GM18519 (cell line): ENCODE measurements around the gene PMM1.

Source experiments
- ATAC-seq: cut with Tn5 transposase; IDR thresholded peaks from one replicate; pipeline ENCODE4 v1.9.1; 2021; ENCODE audit warnings: mild to moderate bottlenecking, moderate library complexity; ENCODE audit not compliant: unreplicated experiment, low FRiP score

Gene PMM1

DNA sequence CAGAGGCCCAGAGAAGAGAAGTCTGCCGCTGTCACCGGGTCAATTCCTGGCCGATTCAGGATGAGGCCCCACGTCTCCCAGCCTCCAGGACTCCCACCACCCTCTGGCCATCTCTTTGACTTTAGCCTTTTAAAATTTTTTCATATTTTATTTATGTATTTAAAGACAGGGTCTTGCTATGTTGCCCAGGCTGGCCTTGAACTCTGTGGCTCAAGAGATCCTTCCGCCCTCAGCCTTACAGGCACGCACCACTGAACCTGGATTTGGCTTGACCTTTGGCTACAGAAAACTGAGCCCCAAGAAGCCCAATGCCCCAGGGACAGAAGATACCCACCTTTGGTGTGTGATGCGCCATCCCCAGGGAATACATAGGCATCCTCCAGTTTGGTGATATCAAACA, 49.3 kb downstream of the PMM1 start:
- ATAC-seq = no peak

DNA sequence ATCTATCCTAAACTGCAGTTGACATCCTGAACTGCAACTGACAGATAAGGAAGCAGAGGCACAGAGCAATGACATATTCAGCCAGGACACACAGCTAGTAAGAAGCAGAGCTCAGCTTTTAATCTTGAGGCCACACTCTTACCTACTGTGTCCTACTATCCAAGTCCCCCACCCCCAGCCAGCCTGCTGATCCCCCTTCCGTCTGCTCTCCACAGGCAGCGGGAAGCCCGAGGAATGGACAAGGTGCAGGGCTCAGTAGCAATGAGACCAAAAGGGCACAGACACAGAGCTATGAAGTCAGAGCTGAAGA, 49.7 kb downstream of the PMM1 start:
- ATAC-seq = no peak

DNA sequence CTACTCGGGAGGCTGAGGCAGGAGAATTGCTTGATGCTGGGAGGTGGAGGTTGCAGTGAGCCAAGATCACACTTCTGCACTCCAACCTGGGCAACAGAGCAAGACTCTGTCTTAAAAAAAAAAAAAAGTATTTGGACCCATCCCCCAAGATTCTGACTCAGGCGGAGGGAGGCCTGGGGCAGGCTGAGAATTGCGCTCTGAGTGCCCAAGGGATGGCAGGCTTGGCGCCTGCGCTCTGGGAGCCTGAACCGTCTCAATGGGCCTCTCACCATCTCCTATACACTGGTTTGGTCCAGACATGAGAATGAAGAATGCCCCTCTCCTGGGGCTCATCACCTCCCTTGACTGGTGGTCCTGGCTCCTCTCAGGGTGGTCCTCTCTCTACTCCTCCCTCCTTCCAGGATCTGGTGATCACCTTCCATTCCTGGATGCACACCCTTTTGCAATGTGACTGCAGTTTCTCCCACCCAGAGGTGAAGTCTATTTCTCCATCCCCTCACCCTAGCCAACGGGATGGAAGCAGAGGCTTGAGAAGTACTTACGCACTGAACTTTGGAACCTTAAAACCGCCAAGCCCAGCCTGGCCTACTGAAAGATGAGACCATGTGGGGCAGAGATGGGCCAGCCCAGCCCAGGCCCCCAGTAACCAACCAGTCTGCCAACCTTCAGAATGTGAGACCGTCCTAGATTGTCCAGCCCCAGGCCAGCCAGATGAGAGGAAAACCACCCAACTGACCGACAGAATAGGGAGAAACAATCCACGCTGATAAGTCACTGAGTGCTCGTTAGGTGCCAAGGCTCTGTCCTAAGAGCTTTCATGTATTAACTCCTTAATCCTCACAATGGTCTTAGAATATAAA, 50.3 kb downstream of the PMM1 start:
- ATAC-seq = no peak

DNA sequence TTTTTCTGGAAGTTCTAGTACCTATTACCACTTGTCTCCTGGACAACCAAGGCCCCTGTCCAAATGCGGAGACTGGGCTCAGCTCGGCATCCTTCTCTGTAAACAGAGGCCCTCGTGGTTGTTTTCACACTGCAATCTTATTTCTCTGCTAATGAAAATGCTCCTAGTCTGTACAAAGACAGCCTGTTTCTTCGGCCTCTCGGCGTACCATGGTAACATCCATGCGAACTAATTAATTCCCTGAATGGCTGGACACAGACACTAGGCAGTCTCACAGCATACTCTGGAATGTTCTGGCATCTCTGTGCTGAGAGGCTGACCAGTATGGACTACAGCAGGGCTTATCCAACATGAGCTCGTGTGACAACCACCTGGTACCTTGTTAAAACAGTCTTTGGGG, 51.1 kb downstream of the PMM1 start:
- ATAC-seq = no peak

DNA sequence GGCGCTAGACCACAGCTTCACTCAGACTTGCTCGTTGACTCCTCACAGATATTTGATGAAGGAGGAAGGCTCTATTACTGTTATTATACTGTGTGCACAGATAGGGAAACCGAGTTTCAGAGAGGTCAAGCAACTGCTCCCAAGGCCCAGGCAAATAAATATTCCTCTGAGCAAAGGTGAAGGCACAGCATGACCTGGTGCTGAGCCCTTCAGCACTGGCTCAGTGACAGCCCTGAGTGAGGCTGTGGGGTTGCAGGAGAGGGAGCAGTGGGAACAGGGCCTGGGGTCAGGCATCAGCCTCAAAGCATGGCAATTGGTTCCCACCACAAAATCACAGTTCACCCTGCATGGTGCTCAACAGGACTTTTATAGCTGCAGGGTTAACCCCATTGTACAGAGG, 52.4 kb downstream of the PMM1 start:
- no peak for ATAC-seq

DNA sequence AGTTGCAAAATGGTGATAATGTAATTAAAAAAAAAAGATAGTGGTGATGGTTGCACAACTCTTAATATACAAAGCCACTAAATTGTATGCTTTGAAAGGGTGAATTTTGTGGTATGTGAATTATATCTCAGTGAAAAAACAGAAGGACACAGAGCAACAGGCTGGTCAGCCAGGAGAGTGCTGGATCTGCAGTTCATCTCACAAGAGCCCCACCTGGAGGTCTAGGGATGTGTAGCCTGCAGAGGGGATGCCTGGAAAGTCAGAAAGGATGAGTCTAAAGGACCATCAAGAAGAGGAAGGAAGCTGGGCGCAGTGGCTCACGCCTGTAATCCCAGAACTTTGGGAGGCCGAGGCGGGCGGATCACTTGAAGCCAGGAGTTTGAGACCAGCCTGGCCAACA, 54.4 kb downstream of the PMM1 start:
- no peak for ATAC-seq

DNA sequence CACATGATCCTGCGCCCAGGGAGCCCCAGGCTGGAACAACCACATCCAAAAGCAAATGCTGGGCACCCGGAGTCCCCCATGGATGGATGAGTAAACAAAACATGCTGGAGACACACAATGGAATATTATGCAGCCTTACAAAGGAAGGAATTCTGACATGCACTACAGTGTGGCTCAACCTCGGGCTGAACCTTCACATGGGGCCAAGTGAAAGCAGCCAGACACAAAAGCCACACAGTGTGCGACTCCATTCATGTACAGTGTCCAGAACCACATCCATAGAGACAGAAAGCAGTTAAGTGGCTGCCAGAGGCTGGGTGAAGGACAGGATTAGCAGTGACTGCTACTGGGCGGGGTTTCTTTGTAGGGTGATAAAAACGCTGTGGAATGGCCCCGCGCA, 55.4 kb downstream of the PMM1 start:
- no peak for ATAC-seq

DNA sequence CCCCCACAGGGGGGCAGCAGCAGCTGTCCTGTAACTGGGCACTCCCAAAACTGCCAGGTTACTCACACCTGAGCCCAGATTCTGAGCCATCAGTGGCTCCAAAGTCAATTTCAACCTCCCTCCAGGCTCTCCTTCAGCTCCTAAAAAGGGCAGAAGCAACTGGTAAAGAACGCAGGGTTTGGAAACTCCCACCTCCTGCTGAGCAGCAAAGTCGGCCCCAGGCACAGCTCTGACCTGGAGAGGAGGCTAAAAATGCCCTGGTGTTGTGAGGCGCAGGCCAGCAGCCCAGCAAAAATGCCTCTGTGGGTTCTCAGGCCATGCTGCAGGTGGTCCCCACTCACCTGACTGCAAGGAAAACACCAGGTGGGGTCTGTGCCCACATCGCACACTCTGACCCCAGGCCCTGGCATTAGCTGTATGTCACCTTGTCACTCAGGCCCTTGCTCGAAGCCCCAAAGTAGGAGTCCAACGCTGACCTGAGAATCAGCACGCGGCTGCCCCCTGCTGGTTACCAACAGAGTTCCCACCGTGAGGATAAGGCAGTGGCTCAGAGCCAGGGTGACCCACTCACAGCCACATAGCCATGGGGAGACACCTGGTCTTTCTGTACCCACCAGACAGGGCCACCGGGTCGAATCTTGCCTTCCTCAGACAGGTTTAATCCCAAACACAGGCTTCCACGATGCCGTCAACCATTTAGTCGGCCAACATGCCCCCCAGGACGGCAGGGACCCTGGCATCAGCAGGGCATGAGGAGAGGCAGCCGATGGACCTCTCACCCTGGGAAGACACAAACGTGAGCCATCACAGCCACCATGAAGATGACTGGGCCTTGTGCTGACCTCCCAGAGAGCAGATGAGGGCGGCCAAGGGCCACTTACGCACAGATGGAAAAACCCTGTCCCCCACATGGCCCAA, 56.5 kb downstream of the PMM1 start:
- ATAC-seq = no peak

DNA sequence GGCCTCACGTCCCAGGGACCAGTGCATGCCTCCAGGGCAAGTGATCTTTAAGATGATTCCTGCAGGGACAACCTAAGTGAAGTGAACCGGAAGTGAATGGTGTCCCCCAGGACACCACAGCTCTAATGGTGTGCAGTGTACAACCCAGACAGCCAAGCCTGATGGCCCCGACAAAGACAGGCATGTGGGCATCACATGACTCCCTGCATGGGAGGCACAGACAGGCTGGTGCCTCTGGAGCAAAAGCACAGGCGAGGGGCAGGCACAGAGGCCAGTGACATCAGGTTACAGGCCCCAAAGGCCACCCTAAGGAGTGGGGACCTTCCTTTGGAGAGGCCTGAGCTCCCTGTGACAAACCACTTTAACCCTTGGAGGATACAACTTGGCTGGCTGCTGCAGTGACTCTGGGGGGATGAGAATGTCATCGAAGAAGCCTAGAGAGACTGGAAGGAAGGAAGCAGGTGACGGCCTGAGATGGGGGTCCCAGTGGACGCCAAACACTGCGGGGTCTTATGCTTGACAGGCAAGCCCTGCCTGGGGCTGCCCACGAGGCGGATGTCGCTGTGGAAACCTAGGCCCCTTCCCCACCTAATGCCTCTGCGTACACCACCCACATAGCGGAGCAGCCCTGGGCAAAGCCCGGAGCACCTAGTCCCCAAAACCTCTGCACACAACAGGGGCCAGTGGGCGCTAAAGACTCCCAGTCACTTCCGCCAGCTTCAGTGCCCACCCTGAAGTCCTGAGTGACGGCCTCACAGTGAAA, 57.7 kb downstream of the PMM1 start:
- ATAC-seq = no peak

DNA sequence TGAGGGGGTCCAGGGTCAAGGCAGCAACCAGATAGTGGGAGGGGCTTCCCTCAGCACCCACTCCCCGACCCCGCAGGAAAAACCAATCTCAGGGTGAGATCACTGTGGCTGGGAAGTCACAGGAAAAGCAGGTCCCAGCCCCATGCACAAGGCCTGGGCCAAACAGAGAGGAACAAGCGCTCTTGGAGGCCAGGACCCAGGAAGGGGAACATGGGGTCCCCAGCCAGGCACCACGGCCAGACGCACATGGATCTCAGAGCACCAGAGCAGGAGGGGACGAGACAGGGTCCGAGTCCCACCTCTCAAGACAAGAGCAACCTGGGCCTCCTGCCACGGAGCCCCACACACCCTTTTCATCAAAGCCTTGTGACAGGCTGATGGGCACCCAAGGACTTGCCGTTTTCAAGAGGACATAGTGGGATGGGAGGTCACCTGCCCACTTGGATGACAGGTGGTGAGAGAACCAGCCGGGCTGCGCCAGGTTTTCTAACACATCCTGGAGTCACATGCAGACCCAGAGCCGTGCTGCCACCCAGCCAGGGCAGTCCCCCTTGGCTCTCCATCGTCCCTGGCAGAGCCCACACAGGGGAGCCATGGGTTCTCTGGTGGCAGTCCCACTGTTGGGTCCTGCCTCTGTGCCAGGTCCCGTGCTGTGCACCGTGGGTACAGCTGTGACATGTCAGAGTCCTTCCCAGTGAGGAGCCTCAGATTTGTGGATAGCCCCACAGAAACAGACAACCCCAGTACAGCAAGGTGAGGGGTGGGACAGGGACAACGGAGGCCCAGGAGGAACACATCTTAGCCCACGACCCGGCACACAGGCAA, 58.5 kb downstream of the PMM1 start:
- ATAC-seq = no peak

DNA sequence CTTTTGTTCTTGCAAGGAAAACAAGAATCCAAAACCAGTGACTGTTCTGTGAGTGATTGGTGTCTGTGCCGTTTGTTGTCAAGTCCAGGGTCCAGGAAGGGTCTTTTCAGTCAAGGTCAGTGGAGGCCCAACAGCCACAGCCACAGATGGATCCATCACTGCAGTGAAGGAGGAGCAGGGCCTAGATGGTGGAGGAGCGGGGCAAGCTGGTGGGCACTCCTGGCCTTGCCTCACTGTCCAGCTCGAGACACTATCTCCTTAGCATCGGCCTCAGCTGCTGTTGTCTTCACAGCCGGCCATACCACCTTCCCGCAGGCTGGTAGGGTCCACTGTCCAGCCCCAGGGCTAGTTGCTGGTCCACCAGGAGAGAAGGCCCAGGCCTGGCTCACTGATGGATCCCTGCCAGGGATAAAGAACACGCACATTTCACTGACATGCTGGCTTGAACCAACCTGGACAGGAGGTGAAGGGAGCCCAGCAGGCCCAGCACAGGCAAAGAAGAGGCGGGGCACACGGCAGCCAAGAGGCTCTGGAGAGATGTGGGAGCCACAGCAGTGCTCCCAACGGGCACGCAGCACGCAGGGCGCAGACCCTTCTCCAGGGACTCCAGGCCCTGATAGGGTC, 60.6 kb downstream of the PMM1 start:
- no peak for ATAC-seq

DNA sequence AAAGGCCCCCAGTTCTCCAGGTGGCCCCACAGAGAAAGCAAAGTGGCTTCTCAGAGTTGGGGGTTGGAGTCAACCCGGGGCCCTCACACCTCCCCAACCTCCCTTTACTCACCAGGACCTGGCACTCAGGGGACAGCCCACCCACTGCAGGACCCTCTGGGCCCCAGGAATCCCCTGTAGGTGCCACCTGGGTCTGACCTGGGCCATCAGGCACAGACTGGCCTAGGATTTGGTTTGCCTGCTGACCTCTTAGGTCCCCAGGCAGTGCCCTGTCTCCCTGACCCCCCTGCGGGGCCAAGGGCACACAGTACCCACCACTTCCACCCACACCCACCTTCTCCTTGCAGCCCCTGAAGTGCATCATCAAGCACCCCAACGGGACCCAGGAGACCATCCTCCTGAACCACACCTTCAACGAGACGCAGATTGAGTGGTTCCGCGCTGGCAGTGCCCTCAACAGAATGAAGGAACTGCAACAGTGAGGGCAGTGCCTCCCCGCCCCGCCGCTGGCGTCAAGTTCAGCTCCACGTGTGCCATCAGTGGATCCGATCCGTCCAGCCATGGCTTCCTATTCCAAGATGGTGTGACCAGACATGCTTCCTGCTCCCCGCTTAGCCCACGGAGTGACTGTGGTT, 61.4 kb downstream of the PMM1 start:
- no peak for ATAC-seq
